ENCODE data around the gene DENND1A.

DENND1A gene

GRCh38 chr9:123344192-123344949 is 585.6 kb downstream of the DENND1A start:
- Histone ChIP-seq H2BK120ac (ENCODE audit: low read depth, low read length) (no peak overlapping the region), H4K91ac (ENCODE audit: low read depth, low read length, poor library complexity) (no peak overlapping the region), H3K79me1 (ENCODE audit: low read depth, low read length) (peaks cover 4% of the 10 kb centered on the region), H3K4ac (ENCODE audit: low read length) (no peak overlapping the region), H3K4me3 (ENCODE audit: low read length in 2 of 2) (no peak overlapping the region), H2BK5ac (ENCODE audit: low read length) (no peak overlapping the region), H3K14ac (ENCODE audit: low read length) (no peak overlapping the region), H3K27me3 (ENCODE audit: control insufficient read depth in 3 of 3, insufficient read depth in 3 of 3, low read depth in 1 of 3, low read length in 3 of 3) (peaks cover 0 to 7% (median 0%) of the 10 kb centered on the region in 3 experiments), H2AFZ (ENCODE audit: low read length) (no peak overlapping the region), H3K9ac (ENCODE audit: low read depth, low read length, poor library complexity) (peak overlapping the region; percentile 80), H3K4me1 (ENCODE audit: control insufficient read depth in 2 of 2, insufficient read depth in 1 of 2, low read depth in 1 of 2, low read length in 2 of 2) (peaks cover 5 to 24% of the 10 kb centered on the region in 2 donors), H3K27ac (replicated peaks; ENCODE audit: low read length) (no peak overlapping the region), H4K8ac (ENCODE audit: low read depth, low read length) (no peak overlapping the region), H2BK12ac (ENCODE audit: low read length) (no peak overlapping the region), H2AK5ac (ENCODE audit: low read depth, low read length) (peak overlapping the region; percentile 86), H3K4me2 (ENCODE audit: insufficient read depth, low read length, poor library complexity, severe bottlenecking) (no peak overlapping the region), H3K18ac (ENCODE audit: low read length) (peak overlapping the region; percentile 70), H3K36me3 (replicated peaks in 1 of 2; ENCODE audit: control insufficient read depth in 2 of 2, insufficient read depth in 2 of 2, low read length in 2 of 2) (peaks cover 0 to 4% of the 10 kb centered on the region in 2 donors), H2BK15ac (ENCODE audit: low read length) (peak overlapping the region; percentile 24), H3K23ac (ENCODE audit: low read depth, low read length, poor library complexity) (no peak overlapping the region), H3K9me3 (replicated peaks in 1 of 2; ENCODE audit: control insufficient read depth in 2 of 2, insufficient read depth in 1 of 2, low read depth in 1 of 2, low read length in 2 of 2) (peaks cover 0 to 10% of the 10 kb centered on the region in 2 donors)
- no peak for DNase-seq (ENCODE audit: low spot score)
- WGBS, 2 donors (ENCODE audit: extremely low coverage in 2 of 2, insufficient read length in 2 of 2, insufficient replicate concordance in 1 of 2) = no CpG with 5 or more reads among the region's 9 CpGs

- no peak for DNase-seq (ENCODE audit: low spot score)
- H3K9ac ChIP-seq (ENCODE audit: low read depth, low read length, poor library complexity) = peak overlapping the region; percentile 80
- peaks cover 0 to 4% of the 10 kb centered on the region in 2 donors for H3K36me3 ChIP-seq (replicated peaks in 1 of 2; ENCODE audit: control insufficient read depth in 2 of 2, insufficient read depth in 2 of 2, low read length in 2 of 2)
- H2BK15ac ChIP-seq (ENCODE audit: low read length) = peak overlapping the region; percentile 24
- H3K79me1 ChIP-seq (ENCODE audit: low read depth, low read length) = peaks cover 4% of the 10 kb centered on the region
- no peak overlapping the region for H3K4me3 ChIP-seq (ENCODE audit: low read length in 2 of 2)
- H4K91ac ChIP-seq (ENCODE audit: low read depth, low read length, poor library complexity) = no peak overlapping the region
- no peak overlapping the region for H2BK12ac ChIP-seq (ENCODE audit: low read length)
- no peak overlapping the region for H2BK120ac ChIP-seq (ENCODE audit: low read depth, low read length)
- peak overlapping the region; percentile 61 for H2BK5ac ChIP-seq (ENCODE audit: low read length)
- H3K9me3 ChIP-seq (replicated peaks in 1 of 2; ENCODE audit: control insufficient read depth in 2 of 2, insufficient read depth in 1 of 2, low read depth in 1 of 2, low read length in 2 of 2) = peaks cover 0 to 10% of the 10 kb centered on the region in 2 donors
- no peak overlapping the region for H3K4me2 ChIP-seq (ENCODE audit: insufficient read depth, low read length, poor library complexity, severe bottlenecking)
- no CpG with 5 or more reads among the region's 13 CpGs for WGBS, 2 donors (ENCODE audit: extremely low coverage in 2 of 2, insufficient read length in 2 of 2, insufficient replicate concordance in 1 of 2)
- H3K23ac ChIP-seq (ENCODE audit: low read depth, low read length, poor library complexity) = peak overlapping the region; percentile 67
- no peak overlapping the region for H4K8ac ChIP-seq (ENCODE audit: low read depth, low read length)
- H2AFZ ChIP-seq (ENCODE audit: low read length) = peak overlapping the region; percentile 79
- peaks cover 5 to 24% of the 10 kb centered on the region in 2 donors for H3K4me1 ChIP-seq (ENCODE audit: control insufficient read depth in 2 of 2, insufficient read depth in 1 of 2, low read depth in 1 of 2, low read length in 2 of 2)
- H3K4ac ChIP-seq (ENCODE audit: low read length) = no peak overlapping the region
- no peak overlapping the region for H3K27ac ChIP-seq (replicated peaks; ENCODE audit: low read length)
- H3K14ac ChIP-seq (ENCODE audit: low read length) = no peak overlapping the region
- peaks cover 0 to 7% (median 0%) of the 10 kb centered on the region in 3 experiments for H3K27me3 ChIP-seq (ENCODE audit: control insufficient read depth in 3 of 3, insufficient read depth in 3 of 3, low read depth in 1 of 3, low read length in 3 of 3)
- peak overlapping the region; percentile 70 for H3K18ac ChIP-seq (ENCODE audit: low read length)
- H2AK5ac ChIP-seq (ENCODE audit: low read depth, low read length) = peak overlapping the region; percentile 86
Measured at GRCh38 chr9:123343443-123344191, 586.3 kb downstream of the DENND1A start.

GRCh38 chr9:123342247-123342646 is 587.7 kb downstream of the DENND1A start:
- H2BK15ac ChIP-seq (ENCODE audit: low read length) = no peak overlapping the region
- no peak overlapping the region for H3K23ac ChIP-seq (ENCODE audit: low read depth, low read length, poor library complexity)
- H3K27me3 ChIP-seq (ENCODE audit: control insufficient read depth in 3 of 3, insufficient read depth in 3 of 3, low read depth in 1 of 3, low read length in 3 of 3) = peaks cover 0 to 5% (median 0%) of the 10 kb centered on the region in 3 experiments
- H4K8ac ChIP-seq (ENCODE audit: low read depth, low read length) = no peak overlapping the region
- H2BK12ac ChIP-seq (ENCODE audit: low read length) = no peak overlapping the region
- DNase-seq (ENCODE audit: low spot score) = no peak
- H3K36me3 ChIP-seq (replicated peaks in 1 of 2; ENCODE audit: control insufficient read depth in 2 of 2, insufficient read depth in 2 of 2, low read length in 2 of 2) = peaks cover 0 to 3% of the 10 kb centered on the region in 2 donors
- H3K9ac ChIP-seq (ENCODE audit: low read depth, low read length, poor library complexity) = peak overlapping the region; percentile 12
- no peak overlapping the region for H3K4me3 ChIP-seq (ENCODE audit: low read length in 2 of 2)
- WGBS, 2 donors (ENCODE audit: extremely low coverage in 2 of 2, insufficient read length in 2 of 2, insufficient replicate concordance in 1 of 2) = no CpG with 5 or more reads among the region's 5 CpGs
- H2BK120ac ChIP-seq (ENCODE audit: low read depth, low read length) = no peak overlapping the region
- no peak overlapping the region for H2BK5ac ChIP-seq (ENCODE audit: low read length)
- no peaks in the 10 kb centered on the region for H3K79me1 ChIP-seq (ENCODE audit: low read depth, low read length)
- no peak overlapping the region for H3K4me2 ChIP-seq (ENCODE audit: insufficient read depth, low read length, poor library complexity, severe bottlenecking)
- no peak overlapping the region for H3K18ac ChIP-seq (ENCODE audit: low read length)
- H3K14ac ChIP-seq (ENCODE audit: low read length) = no peak overlapping the region
- peaks cover 5 to 24% of the 10 kb centered on the region in 2 donors for H3K4me1 ChIP-seq (ENCODE audit: control insufficient read depth in 2 of 2, insufficient read depth in 1 of 2, low read depth in 1 of 2, low read length in 2 of 2)
- no peak overlapping the region for H2AFZ ChIP-seq (ENCODE audit: low read length)
- no peak overlapping the region for H3K27ac ChIP-seq (replicated peaks; ENCODE audit: low read length)
- H4K91ac ChIP-seq (ENCODE audit: low read depth, low read length, poor library complexity) = no peak overlapping the region
- H2AK5ac ChIP-seq (ENCODE audit: low read depth, low read length) = no peak overlapping the region
- H3K4ac ChIP-seq (ENCODE audit: low read length) = no peak overlapping the region
- peaks cover 0 to 6% of the 10 kb centered on the region in 2 donors for H3K9me3 ChIP-seq (replicated peaks in 1 of 2; ENCODE audit: control insufficient read depth in 2 of 2, insufficient read depth in 1 of 2, low read depth in 1 of 2, low read length in 2 of 2)

GRCh38 chr9:123341816-123342215 is 588.1 kb downstream of the DENND1A start:
- DNase-seq (ENCODE audit: low spot score) = no peak

More at GRCh38 chr9:123341816-123342215, 588.1 kb downstream of the DENND1A start:
- Histone ChIP-seq H3K79me1 (ENCODE audit: low read depth, low read length) (no peaks in the 10 kb centered on the region), H2BK5ac (ENCODE audit: low read length) (no peak overlapping the region), H2BK15ac (ENCODE audit: low read length) (no peak overlapping the region), H3K9me3 (replicated peaks in 1 of 2; ENCODE audit: control insufficient read depth in 2 of 2, insufficient read depth in 1 of 2, low read depth in 1 of 2, low read length in 2 of 2) (peaks cover 0 to 1% of the 10 kb centered on the region in 2 donors), H3K4me3 (ENCODE audit: low read length in 2 of 2) (no peak overlapping the region), H2AFZ (ENCODE audit: low read length) (no peak overlapping the region), H3K4ac (ENCODE audit: low read length) (no peak overlapping the region), H2BK12ac (ENCODE audit: low read length) (no peak overlapping the region), H3K9ac (ENCODE audit: low read depth, low read length, poor library complexity) (no peak overlapping the region), H3K27me3 (ENCODE audit: control insufficient read depth in 3 of 3, insufficient read depth in 3 of 3, low read depth in 1 of 3, low read length in 3 of 3) (peaks cover 0 to under 1% (median 0%) of the 10 kb centered on the region in 3 experiments), H3K36me3 (replicated peaks in 1 of 2; ENCODE audit: control insufficient read depth in 2 of 2, insufficient read depth in 2 of 2, low read length in 2 of 2) (no peaks in the 10 kb centered on the region), H2BK120ac (ENCODE audit: low read depth, low read length) (no peak overlapping the region), H4K8ac (ENCODE audit: low read depth, low read length) (no peak overlapping the region), H3K18ac (ENCODE audit: low read length) (peak overlapping the region; percentile 36), H3K4me1 (ENCODE audit: control insufficient read depth in 2 of 2, insufficient read depth in 1 of 2, low read depth in 1 of 2, low read length in 2 of 2) (peaks cover 5 to 24% of the 10 kb centered on the region in 2 donors), H2AK5ac (ENCODE audit: low read depth, low read length) (no peak overlapping the region), H3K27ac (replicated peaks; ENCODE audit: low read length) (no peak overlapping the region), H3K14ac (ENCODE audit: low read length) (no peak overlapping the region), H3K4me2 (ENCODE audit: insufficient read depth, low read length, poor library complexity, severe bottlenecking) (no peak overlapping the region), H4K91ac (ENCODE audit: low read depth, low read length, poor library complexity) (no peak overlapping the region), H3K23ac (ENCODE audit: low read depth, low read length, poor library complexity) (no peak overlapping the region)
- WGBS, 2 donors (ENCODE audit: extremely low coverage in 2 of 2, insufficient read length in 2 of 2, insufficient replicate concordance in 1 of 2) = no CpG with 5 or more reads among the region's 6 CpGs

All from neuronal stem cell (in vitro differentiated cells).